Muscle layer of duodenum (tissue), 2 donors: ENCODE measurements around the gene LOXHD1.

ENCODE experiments used
- H3K27ac ChIP-seq: one replicate; pipeline ENCODE4 v1.7.0; 2013; ENCODE audit warnings: mild to moderate bottlenecking, low read length
- H3K27me3 ChIP-seq: one replicate; pipeline ENCODE4 v1.7.0; 2013; ENCODE audit warnings: low read depth, mild to moderate bottlenecking, control low read depth, low read length
- H3K36me3 ChIP-seq, 2 donors: one replicate each; pipeline ENCODE4 v1.7.0; 2013; ENCODE audit warnings: low read length in 2 of 2, control low read depth in 1 of 2, mild to moderate bottlenecking in 1 of 2; ENCODE audit not compliant: insufficient read depth in 2 of 2, control insufficient read depth in 1 of 2
- H3K4me1 ChIP-seq, 2 donors: one replicate each; pipeline ENCODE4 v1.7.0; 2013; ENCODE audit warnings: low read length in 2 of 2, mild to moderate bottlenecking in 2 of 2, control low read depth in 1 of 2, moderate library complexity in 1 of 2; ENCODE audit not compliant: insufficient read depth in 2 of 2, control insufficient read depth in 1 of 2
- H3K4me3 ChIP-seq, 2 donors: one replicate each; pipeline ENCODE4 v1.7.0; 2013; ENCODE audit warnings: low read length in 2 of 2, low read depth in 1 of 2, mild to moderate bottlenecking in 1 of 2
- H3K9me3 ChIP-seq, 2 donors: one replicate each; pipeline ENCODE4 v1.7.0; 2013; ENCODE audit warnings: low read length in 2 of 2, control low read depth in 1 of 2, mild to moderate bottlenecking in 1 of 2; ENCODE audit not compliant: control insufficient read depth in 1 of 2
- donor health status: healthy.

Gene LOXHD1

GRCh38 chr18:46683252-46683651 is 26.2 kb upstream of the LOXHD1 start:
- Histone ChIP-seq H3K27ac (no peak overlapping the region), H3K27me3 (no peaks in the 10 kb centered on the region), H3K4me1 (no peaks in the 10 kb centered on the region), H3K9me3 (no peaks in the 10 kb centered on the region), H3K36me3 (no peaks in the 10 kb centered on the region), H3K4me3 (no peak overlapping the region)

- Histone ChIP-seq H3K4me1 (no peaks in the 10 kb centered on the region), H3K27me3 (no peaks in the 10 kb centered on the region), H3K4me3 (no peak overlapping the region), H3K36me3 (no peaks in the 10 kb centered on the region), H3K27ac (no peak overlapping the region), H3K9me3 (no peaks in the 10 kb centered on the region)
Observed at GRCh38 chr18:46680784-46681695, 24.0 kb upstream of the LOXHD1 start.

GRCh38 chr18:46679846-46680598 is 23.0 kb upstream of the LOXHD1 start:
- H3K4me3 ChIP-seq = no peak overlapping the region
- no peaks in the 10 kb centered on the region for H3K9me3 ChIP-seq
- no peaks in the 10 kb centered on the region for H3K4me1 ChIP-seq
- no peaks in the 10 kb centered on the region for H3K27me3 ChIP-seq
- H3K27ac ChIP-seq = no peak overlapping the region
- no peaks in the 10 kb centered on the region for H3K36me3 ChIP-seq

DNA sequence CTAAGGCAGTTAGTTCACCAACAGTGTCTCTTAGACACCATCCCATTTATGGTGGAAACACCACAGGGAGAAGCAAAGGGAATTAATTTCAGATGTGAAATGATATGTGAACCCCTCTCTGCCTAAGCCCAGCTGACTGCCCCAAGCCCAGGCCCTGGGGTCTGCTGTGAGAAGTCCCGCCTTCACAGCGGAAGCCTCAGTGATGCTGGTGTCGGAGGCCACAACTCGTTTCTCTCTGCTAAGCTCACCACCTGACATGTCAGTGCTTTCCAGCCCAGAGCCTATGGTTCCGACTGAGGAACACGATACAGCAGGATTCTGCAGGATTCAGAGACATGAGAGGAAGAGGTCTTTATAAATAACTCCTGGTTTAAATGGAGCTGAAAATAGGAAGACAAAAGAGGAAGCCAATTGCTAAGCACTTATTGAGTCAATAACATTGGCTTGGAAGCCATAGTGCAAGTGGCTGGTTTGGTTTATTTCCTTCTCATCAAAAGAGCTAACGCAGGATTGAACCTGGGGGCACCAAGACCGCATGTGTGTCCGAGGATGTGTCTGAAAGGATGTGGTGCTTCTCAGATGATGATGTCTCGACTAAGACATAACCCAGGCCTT is 21.9 kb upstream of the LOXHD1 start:
- Histone ChIP-seq H3K36me3 (no peaks in the 10 kb centered on the region), H3K4me1 (no peaks in the 10 kb centered on the region), H3K27ac (no peak overlapping the region), H3K27me3 (no peaks in the 10 kb centered on the region), H3K9me3 (no peaks in the 10 kb centered on the region), H3K4me3 (no peak overlapping the region)

DNA sequence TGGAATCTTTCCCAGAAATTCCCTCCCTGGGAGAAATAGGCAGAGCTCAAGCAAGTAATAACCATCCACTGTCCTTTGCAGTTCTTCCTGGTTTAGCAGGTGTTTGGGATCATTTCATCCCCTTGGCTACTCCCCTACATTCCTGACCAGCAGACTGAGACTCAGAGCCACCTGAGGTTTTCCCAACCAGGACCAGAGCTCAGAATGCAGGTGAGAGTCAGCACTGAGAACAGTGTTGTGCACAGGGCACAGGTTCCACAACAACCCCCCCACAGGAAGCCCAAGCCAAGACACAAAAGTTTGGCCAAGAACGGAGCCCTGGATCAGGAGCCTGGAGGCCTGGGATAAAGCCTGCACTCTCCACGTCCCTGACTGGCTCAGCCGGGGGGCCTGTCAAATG is 21.0 kb upstream of the LOXHD1 start:
- Histone ChIP-seq H3K4me3 (no peak overlapping the region), H3K4me1 (no peaks in the 10 kb centered on the region), H3K27ac (no peak overlapping the region), H3K27me3 (no peaks in the 10 kb centered on the region), H3K9me3 (no peaks in the 10 kb centered on the region), H3K36me3 (no peaks in the 10 kb centered on the region)

- Histone ChIP-seq H3K36me3 (no peaks in the 10 kb centered on the region), H3K4me3 (no peak overlapping the region), H3K27ac (no peak overlapping the region), H3K9me3 (no peaks in the 10 kb centered on the region), H3K4me1 (no peaks in the 10 kb centered on the region), H3K27me3 (no peaks in the 10 kb centered on the region)
Observed at GRCh38 chr18:46677611-46678010, 20.6 kb upstream of the LOXHD1 start.

GRCh38 chr18:46676182-46676835 is 19.3 kb upstream of the LOXHD1 start:
- H3K27me3 ChIP-seq = no peaks in the 10 kb centered on the region
- no peak overlapping the region for H3K4me3 ChIP-seq
- no peak overlapping the region for H3K27ac ChIP-seq
- no peaks in the 10 kb centered on the region for H3K36me3 ChIP-seq
- H3K4me1 ChIP-seq = no peaks in the 10 kb centered on the region
- H3K9me3 ChIP-seq = no peaks in the 10 kb centered on the region

- Histone ChIP-seq H3K9me3 (no peaks in the 10 kb centered on the region), H3K27ac (no peak overlapping the region), H3K36me3 (no peaks in the 10 kb centered on the region), H3K27me3 (no peaks in the 10 kb centered on the region), H3K4me3 (no peak overlapping the region), H3K4me1 (no peaks in the 10 kb centered on the region)
Observed at GRCh38 chr18:46675112-46675511, 18.1 kb upstream of the LOXHD1 start.

GRCh38 chr18:46672062-46672970 is 15.3 kb upstream of the LOXHD1 start:
- no peak overlapping the region for H3K27ac ChIP-seq
- no peaks in the 10 kb centered on the region for H3K27me3 ChIP-seq
- H3K36me3 ChIP-seq = no peaks in the 10 kb centered on the region
- H3K9me3 ChIP-seq = no peaks in the 10 kb centered on the region
- H3K4me3 ChIP-seq = no peak overlapping the region
- H3K4me1 ChIP-seq = no peaks in the 10 kb centered on the region

- no peaks in the 10 kb centered on the region for H3K27me3 ChIP-seq
- no peaks in the 10 kb centered on the region for H3K4me1 ChIP-seq
- H3K27ac ChIP-seq = no peak overlapping the region
- no peaks in the 10 kb centered on the region for H3K36me3 ChIP-seq
- no peak overlapping the region for H3K4me3 ChIP-seq
- no peaks in the 10 kb centered on the region for H3K9me3 ChIP-seq
Observed at GRCh38 chr18:46668694-46669093, 11.7 kb upstream of the LOXHD1 start.
